Head of caudate nucleus (tissue), 42 donors: ENCODE data around the gene DCP2.

Experiments used
- DNase-seq, 42 donors: peaks; one replicate each; pipeline versions ENCODE4 v3.0.0 to v3.0.0-alpha.2; 2020 to 2021; ENCODE audit warnings: mixed read lengths in 7 of 42
- intact Hi-C: fragments of 100-400 bp; cut with DNase I; formaldehyde crosslinking; loops from one replicate; pipeline ENCODE4 v1.15.0; 2022

Gene DCP2

GRCh38 chr5:113058706-113059226 is 82.2 kb downstream of the DCP2 start:
- intact Hi-C loops: no loop called here
- DNase-seq: no peak

DNA sequence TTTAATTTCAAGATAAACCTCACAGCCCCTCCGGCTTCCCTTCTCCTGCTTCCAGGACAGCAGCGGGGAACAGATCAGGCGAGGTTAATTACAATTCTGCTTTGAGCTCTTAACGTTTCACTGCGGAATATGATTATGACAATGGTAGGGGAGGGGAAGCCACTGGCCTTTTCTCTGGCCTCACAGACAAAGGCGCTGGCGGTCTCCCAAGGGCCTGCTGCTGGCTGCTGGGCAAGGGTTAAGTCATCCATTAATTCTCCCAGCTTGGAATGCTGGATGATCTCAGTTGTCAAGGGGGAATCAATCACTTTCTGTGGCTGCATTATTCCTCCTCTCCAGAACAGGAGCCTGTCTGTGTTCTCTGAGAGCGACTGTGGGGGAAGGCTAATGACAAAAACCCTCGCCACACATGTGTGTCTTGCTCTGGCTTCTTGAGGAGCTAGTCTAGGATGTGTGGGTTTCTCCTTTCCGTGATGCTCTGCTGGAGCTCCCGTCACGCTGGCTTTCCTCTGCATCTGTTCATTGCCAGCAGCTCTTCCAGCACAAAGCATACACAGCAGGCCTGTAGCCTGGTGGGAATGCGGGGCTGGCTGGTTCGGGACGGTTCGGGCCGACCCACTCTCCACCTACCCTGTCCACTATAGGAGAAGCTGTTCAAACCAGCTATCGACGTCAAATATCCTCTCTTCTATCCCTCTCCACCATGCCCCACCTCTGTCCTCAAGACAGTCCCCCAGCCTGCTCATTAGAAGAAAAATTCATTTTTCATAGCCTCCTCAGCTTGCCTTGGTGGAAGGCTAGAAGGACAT is 82.8 kb downstream of the DCP2 start:
- intact Hi-C loops: no loop called here
- peak in 37 of 42 donors; percentile 20 to 84 (median 51) for DNase-seq

DNA sequence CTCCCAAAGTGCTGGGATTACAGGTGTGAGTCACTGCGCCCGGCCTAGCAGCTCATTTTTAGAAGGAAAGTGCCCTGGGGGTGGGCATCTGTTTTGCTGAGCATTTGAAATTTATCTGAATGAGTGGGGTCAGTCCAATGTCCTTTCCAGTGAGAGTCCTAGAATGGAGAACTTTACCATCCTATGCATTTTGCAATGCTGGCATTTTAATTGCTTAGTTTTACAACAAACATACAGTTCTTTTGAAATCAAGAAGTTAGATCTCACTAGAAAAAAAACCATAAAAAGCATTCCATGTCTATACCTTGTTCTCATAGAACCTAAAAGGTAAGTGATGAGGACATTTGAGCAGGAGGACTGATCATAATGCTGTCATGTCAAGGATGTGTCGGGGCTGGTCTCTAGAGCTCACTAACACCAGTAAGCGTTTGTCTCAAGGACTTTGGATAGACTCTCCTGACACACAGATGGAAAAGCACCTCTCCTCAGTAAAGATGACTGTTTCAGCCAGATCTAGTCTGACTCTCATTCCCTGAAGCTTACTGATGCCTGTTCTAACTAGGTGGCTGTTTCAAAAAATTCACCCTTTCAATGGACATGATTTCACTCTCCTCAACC is 83.9 kb downstream of the DCP2 start:
- no peak for DNase-seq

DNA sequence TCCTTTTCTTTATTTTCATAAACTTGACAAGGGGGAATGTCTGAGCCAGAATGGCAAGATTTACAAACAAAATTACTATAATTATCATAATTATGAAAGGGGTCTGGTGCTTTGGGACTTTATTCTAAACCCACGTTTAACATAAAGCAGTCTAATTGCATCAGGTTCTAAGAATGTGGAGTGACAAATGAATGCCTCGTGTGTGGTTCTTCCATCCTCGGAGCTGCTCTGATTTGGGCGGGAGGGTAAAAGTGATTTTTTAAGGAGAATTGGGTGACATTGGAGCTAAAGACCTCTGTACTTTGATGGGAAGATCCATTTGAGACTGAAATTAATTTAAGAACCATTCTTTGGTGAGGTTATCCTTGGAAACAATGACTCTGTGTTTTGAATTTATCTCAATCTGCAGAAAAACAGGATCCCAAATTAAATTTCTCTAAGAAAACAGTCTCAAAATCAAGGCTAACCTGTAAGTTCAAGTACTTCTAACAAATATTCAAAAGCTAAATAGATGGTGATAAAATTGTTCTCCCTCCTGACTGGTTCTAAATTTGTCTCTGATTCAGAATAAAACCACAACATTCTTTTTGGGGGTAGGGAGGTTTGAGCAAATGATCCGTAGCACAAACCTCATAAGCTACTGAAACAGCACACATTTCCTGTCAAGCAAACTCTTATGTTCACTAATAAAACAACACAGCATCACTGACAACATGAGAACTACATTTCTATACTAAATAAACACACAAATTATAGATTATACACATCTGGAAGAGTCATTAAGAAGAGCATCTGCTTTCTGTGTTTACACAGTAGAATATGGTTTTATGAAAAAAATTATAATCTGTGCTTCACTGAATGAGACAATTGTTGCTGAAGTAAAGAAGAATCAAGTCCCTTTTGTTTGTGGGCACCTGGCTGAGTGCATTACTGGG is 85.5 kb downstream of the DCP2 start:
- intact Hi-C loops: no loop called here
- no peak for DNase-seq

More for the DNA sequence above, 83.9 kb downstream of the DCP2 start:
- intact Hi-C loops: no loop called here

- DNase-seq: no peak
- intact Hi-C loops: no loop called here
These were observed 86.4 kb downstream of the DCP2 start for GRCh38 chr5:113062869-113063508.

DNA sequence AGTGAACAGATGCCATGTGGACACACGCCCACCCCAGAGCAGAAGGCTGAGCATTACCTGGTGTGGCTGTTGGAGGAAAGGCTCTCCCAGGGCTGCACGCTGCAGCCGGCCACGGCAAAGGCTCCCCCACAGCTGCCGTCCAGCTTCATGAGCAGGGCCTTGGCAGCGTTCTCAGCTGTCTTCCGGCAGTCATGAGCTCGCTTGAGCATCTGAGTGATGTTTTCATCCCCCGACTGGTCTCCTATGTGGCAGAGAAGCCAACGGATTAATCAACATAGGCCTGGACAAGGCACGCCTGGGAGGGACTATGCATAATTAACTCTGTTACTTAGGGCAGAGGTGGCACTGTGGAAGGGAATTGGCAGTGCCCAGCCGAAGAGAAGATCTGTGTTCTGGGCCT is 87.3 kb downstream of the DCP2 start:
- DNase-seq: peak in 2 of 42 donors; percentile 41 to 44

DNA sequence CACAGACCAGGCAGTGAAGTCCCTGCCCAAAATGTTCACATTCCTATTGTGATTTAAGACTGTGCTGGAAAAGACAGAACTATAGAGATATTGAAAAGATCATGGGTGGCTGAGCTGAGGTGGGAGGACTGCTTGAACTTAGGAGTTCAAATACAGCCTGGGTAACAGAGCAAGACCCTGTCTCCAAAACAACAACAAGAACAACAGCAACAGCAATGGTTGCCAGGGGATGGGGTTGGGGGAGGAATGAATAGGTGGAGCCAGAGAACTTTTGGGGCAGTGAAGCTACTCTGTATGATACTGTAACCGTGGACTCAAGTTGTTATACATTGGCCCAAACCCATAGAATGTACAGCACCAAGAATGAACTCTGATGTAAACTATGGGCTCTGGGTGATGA is 88.2 kb downstream of the DCP2 start:
- intact Hi-C loops: no loop called here
- no peak for DNase-seq

More for the DNA sequence above, 87.3 kb downstream of the DCP2 start:
- intact Hi-C loops: no loop called here

GRCh38 chr5:113065626-113066025 is 89.0 kb downstream of the DCP2 start:
- DNase-seq: no peak
- intact Hi-C loops: no loop called here

DNA sequence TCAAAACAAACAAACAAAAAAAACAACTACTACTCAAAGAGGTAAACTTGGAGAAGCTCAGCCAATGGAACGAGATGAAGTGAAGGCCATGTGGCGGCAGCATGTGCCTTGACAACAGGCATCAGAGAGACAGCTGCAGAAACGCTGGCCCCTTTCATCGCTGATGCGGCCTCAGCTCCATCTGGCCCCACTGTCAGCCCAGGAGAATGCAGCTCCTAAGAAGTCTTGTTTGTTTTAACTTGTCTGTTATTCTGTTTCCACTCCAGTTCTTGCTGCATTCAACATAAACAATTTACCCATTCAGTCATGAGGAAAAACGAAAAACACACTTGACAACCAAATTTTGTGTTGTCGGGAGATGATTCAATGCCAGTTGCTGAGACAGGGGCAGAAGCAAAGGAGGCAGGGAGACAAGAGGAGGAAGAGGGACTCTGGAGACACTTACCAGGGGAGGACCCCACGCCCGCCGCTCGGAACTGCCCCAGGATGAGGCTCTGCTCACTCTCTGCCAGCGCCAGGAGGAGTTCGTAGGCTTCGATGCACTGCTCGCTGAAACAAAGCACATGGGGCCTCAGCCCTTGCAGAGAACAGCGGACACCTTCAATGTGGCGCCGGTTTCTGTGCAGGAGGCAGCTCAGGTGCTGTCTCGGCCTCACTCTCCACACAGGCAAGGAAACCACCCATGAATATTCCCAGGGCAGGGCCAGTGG is 91.2 kb downstream of the DCP2 start:
- peak in 11 of 42 donors; percentile 24 to 56 (median 46) for DNase-seq
- intact Hi-C loops: no loop called here

DNA sequence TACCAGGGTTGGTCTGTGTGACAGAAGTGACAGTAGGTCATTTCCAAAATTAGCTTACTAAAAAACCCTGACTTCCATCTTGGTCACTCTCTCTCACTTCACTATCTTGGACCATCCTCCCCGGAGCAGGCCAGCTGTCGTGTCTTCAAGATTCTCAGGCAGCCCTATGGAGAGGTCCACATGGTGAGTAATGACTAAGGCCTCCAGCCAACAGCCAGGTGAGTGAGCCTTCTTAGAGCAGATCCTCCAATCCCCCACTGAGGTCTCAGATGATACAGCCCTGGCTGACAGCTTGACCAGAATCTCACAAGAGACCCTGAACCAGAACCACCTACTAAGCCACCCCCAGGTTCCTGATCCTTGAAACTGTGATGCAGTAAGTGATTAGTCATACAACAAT is 92.0 kb downstream of the DCP2 start:
- no peak for DNase-seq
- intact Hi-C loops: no loop called here
